Astrocyte (in vitro differentiated cells and primary cell): ENCODE data around the gene STRA6.

Experiments used
- EZH2 ChIP-seq: IDR thresholded peaks from 2 replicates; pipeline ENCODE4 v1.6.1; 2012; ENCODE audit warnings: mild to moderate bottlenecking, low read length, inconsistent platforms; ENCODE audit not compliant: insufficient read depth
- TF ChIP-seq, protein P1 (sequence below): IDR thresholded peaks from 2 replicates; pipeline ENCODE4 v1.5.1; 2011; ENCODE audit warnings: low read depth, mild to moderate bottlenecking, inconsistent platforms, low read length, moderate library complexity; ENCODE audit not compliant: insufficient read depth

DNA sequence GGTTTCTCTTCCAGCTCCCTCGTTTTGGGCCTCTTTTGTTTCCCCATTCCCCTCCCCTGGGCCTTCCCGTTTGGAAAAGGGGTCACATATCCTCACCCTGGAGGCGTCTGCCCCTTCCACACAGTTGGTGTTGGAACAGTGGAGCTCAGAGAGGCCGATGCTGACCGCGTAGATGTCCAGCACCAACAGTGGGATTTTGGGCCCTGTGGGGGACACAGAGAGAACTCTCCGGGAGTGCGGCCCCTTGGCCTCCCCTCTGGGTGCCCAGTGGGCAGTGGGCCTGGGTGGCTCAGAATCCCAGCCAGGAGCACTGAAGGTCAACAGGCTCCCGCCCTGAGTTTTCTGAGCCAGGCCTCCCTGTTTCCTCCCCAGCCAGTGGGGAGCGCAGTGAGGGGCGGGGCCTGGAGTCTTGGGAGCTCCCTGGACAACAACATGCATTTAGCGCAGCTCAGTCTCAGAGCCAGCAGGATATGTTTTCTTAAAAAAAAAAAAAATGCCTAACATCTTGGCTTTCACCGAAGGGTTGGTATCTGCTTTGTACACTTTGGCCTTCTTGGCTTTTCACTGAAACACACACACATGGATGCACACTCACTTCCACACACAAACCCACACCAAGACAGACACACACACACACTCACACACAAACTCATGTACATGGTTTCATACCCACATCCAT, 29.7 kb downstream of the STRA6 start:
- TF ChIP-seq, protein P1, sequence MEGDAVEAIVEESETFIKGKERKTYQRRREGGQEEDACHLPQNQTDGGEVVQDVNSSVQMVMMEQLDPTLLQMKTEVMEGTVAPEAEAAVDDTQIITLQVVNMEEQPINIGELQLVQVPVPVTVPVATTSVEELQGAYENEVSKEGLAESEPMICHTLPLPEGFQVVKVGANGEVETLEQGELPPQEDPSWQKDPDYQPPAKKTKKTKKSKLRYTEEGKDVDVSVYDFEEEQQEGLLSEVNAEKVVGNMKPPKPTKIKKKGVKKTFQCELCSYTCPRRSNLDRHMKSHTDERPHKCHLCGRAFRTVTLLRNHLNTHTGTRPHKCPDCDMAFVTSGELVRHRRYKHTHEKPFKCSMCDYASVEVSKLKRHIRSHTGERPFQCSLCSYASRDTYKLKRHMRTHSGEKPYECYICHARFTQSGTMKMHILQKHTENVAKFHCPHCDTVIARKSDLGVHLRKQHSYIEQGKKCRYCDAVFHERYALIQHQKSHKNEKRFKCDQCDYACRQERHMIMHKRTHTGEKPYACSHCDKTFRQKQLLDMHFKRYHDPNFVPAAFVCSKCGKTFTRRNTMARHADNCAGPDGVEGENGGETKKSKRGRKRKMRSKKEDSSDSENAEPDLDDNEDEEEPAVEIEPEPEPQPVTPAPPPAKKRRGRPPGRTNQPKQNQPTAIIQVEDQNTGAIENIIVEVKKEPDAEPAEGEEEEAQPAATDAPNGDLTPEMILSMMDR: no peak
- no peak for TF ChIP-seq EZH2
